Hepatocyte (in vitro differentiated cells): ENCODE measurements around the gene DDX10. TPM values are rescaled to one million over a fixed set of nuclear protein-coding genes. Genes with fewer than 3 reads are reported as not detected.

ENCODE experiments used
- DNase-seq: peaks from one replicate; pipeline ENCODE4 v3.0.0-alpha.2; 2016; ENCODE audit warnings: low spot score
- H2AFZ ChIP-seq: fragments of 200-600 bp; sonication (generic); 2 replicates; pipeline ENCODE4 v1.6.0; 2016; ENCODE audit warnings: antibody characterized with exemption, mild to moderate bottlenecking
- H3K27ac ChIP-seq: fragments of 200-600 bp; sonication (generic); 2 replicates; pipeline ENCODE4 v1.5.1; 2016; ENCODE audit warnings: mild to moderate bottlenecking
- H3K27me3 ChIP-seq: fragments of 200-600 bp; sonication (generic); 2 replicates; pipeline ENCODE4 v1.6.1; 2016
- H3K36me3 ChIP-seq: fragments of 200-600 bp; sonication (generic); replicated peaks from 2 replicates; pipeline ENCODE4 v1.5.1; 2016; ENCODE audit warnings: low read depth; ENCODE audit not compliant: insufficient read depth
- H3K4me1 ChIP-seq: fragments of 200-600 bp; sonication (generic); 2 replicates; pipeline ENCODE4 v1.5.1; 2016; ENCODE audit warnings: mild to moderate bottlenecking, moderate library complexity; ENCODE audit not compliant: insufficient read depth
- H3K4me2 ChIP-seq: fragments of 200-600 bp; sonication (generic); 2 replicates; pipeline ENCODE4 v1.6.0; 2016
- H3K4me3 ChIP-seq: fragments of 200-600 bp; sonication (generic); 2 replicates; pipeline ENCODE4 v1.5.1; 2016; ENCODE audit warnings: mild to moderate bottlenecking
- H3K79me2 ChIP-seq: fragments of 200-600 bp; sonication (generic); 2 replicates; pipeline ENCODE4 v1.6.0; 2017; ENCODE audit warnings: mild to moderate bottlenecking
- H3K9me2 ChIP-seq: fragments of 200-600 bp; sonication (generic); replicated peaks from 2 replicates; pipeline ENCODE4 v1.6.0; 2017; ENCODE audit warnings: mild to moderate bottlenecking; ENCODE audit not compliant: insufficient read depth
- H3K9me3 ChIP-seq: fragments of 200-600 bp; sonication (generic); 2 replicates; pipeline ENCODE4 v1.5.1; 2016; ENCODE audit warnings: low read depth, mild to moderate bottlenecking
- H4K20me1 ChIP-seq: fragments of 200-600 bp; sonication (generic); 2 replicates; pipeline ENCODE4 v1.6.0; 2016; ENCODE audit warnings: mild to moderate bottlenecking; ENCODE audit not compliant: insufficient read depth, poor library complexity, severe bottlenecking
- EZH2 ChIP-seq: fragments of 200-600 bp; sonication (generic); IDR thresholded peaks from 2 replicates; pipeline ENCODE4 v1.6.1; 2016; ENCODE audit warnings: antibody characterized with exemption, mild to moderate bottlenecking, borderline replicate concordance
- EZH2phosphoT487 ChIP-seq: fragments of 200-600 bp; sonication (generic); IDR thresholded peaks from one replicate; pipeline ENCODE4 v1.6.1; 2018; ENCODE audit warnings: antibody characterized with exemption, mild to moderate bottlenecking, low read depth, moderate library complexity; ENCODE audit not compliant: unreplicated experiment, severe bottlenecking
- WGBS: methylation state at CpG from one replicate; pipeline ENCODE4 v1.1.6; 2016; ENCODE audit warnings: low lambda C conversion rate; ENCODE audit errors: missing lambda C conversion rate; 5-methylcytosine and 5-hydroxymethylcytosine counted together
- polyA plus RNA-seq: library from polyadenylated mRNA; unstranded; fragments of >200 nt; fragmentation: Nextera tagmentation; extraction: Ambion mirVana; gene quantifications from 2 replicates; pipeline ENCODE4 v1.2.1, GENCODE V29; 2016
- total RNA-seq: library from RNA; depleted of rRNA; stranded (reverse); fragments of >200 nt; gene quantifications from 2 replicates; pipeline ENCODE4 v1.2.3, GENCODE V29; 2014
- TF ChIP-seq, protein P1 (sequence below): fragments of 200-600 bp; sonication (generic); IDR thresholded peaks from 2 replicates; pipeline ENCODE4 v1.5.1; 2016; ENCODE audit warnings: antibody characterized with exemption, mild to moderate bottlenecking; ENCODE audit not compliant: poor library complexity

The DDX10 gene
- total and polyA plus RNA-seq, 2 experiments from 2014 or later: 9.6 to 13.9 TPM

DNA sequence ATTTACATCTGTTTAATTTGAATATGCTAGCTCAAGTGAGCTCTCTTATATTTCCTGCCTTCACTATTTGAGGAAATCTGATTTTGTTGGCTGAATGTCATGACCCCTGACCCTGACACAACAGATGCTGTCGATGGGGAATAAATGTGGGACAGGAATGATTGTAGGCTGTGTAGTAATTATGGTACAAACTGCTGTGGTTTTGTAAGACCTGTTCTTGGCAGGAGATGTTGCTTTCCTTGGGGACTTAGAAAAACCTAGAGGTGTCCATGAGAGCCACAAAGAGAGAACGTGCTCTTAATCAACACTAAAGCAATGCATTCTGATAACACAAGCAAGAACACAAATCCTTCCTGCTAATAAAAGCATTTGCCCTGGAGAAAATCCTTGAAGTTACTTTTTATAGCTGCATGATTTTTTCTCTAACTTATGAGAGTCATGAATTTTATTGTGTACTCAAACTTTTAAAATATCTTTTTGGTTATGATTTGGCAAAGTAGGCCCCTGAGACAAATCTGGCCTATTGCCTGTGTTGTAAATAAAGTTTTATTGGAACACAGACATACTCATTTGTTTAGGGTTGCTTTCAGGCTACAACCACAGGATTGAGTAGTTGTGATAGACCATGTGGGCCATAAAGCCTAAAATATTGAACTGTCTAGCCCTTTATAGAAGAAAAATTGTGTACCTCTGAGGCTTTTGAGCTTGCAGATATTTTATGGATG is 90.2 kb downstream of the DDX10 start:
- Histone ChIP-seq H3K9me3 (no peaks in the 10 kb centered on the region), H3K79me2 (peaks cover 7% of the 10 kb centered on the region), H3K9me2 (no peaks in the 10 kb centered on the region), H3K4me2 (no peak overlapping the region), H3K4me3 (no peak overlapping the region), H2AFZ (no peak overlapping the region), H3K27me3 (no peaks in the 10 kb centered on the region), H3K4me1 (peaks cover 4% of the 10 kb centered on the region), H3K27ac (no peak overlapping the region), H4K20me1 (no peaks in the 10 kb centered on the region), H3K36me3 (no peaks in the 10 kb centered on the region)
- 30% methylated on average over 2 of the region's 2 CpGs for WGBS
- TF ChIP-seq, protein P1, sequence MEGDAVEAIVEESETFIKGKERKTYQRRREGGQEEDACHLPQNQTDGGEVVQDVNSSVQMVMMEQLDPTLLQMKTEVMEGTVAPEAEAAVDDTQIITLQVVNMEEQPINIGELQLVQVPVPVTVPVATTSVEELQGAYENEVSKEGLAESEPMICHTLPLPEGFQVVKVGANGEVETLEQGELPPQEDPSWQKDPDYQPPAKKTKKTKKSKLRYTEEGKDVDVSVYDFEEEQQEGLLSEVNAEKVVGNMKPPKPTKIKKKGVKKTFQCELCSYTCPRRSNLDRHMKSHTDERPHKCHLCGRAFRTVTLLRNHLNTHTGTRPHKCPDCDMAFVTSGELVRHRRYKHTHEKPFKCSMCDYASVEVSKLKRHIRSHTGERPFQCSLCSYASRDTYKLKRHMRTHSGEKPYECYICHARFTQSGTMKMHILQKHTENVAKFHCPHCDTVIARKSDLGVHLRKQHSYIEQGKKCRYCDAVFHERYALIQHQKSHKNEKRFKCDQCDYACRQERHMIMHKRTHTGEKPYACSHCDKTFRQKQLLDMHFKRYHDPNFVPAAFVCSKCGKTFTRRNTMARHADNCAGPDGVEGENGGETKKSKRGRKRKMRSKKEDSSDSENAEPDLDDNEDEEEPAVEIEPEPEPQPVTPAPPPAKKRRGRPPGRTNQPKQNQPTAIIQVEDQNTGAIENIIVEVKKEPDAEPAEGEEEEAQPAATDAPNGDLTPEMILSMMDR: no peak
- TF ChIP-seq EZH2phosphoT487: no peak
- TF ChIP-seq EZH2: no peak
- DNase-seq: no peak

DNA sequence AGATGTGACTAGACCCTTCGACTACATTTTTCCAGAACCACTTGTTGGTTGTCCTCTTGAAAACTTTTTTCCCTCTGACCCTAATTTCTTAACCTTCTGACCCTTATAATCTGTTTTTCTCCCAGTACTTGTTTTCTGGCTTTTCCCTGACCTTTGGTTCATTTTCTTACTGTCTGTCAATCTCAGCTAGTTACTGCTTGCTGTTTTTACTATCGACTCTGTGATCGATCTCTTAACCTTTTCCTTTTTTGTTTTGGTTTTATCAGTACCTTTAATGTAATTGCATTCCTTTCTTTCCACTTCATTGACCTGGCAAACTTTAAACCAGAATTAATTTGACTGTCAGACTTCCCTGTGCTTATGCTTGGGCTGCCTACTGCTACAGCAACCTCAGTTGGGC is 92.8 kb downstream of the DDX10 start:
- H3K79me2 ChIP-seq: peaks cover 7% of the 10 kb centered on the region
- H2AFZ ChIP-seq: no peak overlapping the region
- no peaks in the 10 kb centered on the region for H3K9me2 ChIP-seq
- H3K36me3 ChIP-seq: no peaks in the 10 kb centered on the region
- H4K20me1 ChIP-seq: no peaks in the 10 kb centered on the region
- H3K27me3 ChIP-seq: no peaks in the 10 kb centered on the region
- 56% methylated on average over 3 of the region's 3 CpGs for WGBS
- no peaks in the 10 kb centered on the region for H3K9me3 ChIP-seq
- DNase-seq: no peak
- H3K4me2 ChIP-seq: no peak overlapping the region
- no peak overlapping the region for H3K27ac ChIP-seq
- no peak overlapping the region for H3K4me3 ChIP-seq
- TF ChIP-seq EZH2phosphoT487 (no peak), EZH2 (no peak)
- TF ChIP-seq, protein P1: no peak
- no peaks in the 10 kb centered on the region for H3K4me1 ChIP-seq

DNA sequence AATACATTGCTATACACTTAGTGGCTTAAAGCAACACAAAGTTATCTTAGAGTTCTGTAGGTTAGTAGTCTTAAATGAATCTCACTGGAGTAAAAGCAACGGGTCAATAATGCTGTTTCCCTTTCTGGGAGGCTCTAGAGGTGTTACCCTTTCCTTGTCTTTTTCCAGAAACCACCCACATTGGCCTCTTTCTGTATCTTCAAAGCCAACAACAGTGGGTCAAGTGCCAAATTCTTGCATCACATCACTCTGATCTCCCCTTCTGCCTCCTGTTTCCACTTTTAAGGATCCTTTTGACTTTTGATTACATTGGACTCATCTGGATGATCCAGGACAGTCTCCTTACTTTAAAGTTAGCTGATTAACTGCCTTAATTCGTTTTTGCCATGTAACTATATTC is 93.6 kb downstream of the DDX10 start:
- Histone ChIP-seq H3K4me2 (no peak overlapping the region), H3K27me3 (no peaks in the 10 kb centered on the region), H3K79me2 (peaks cover 7% of the 10 kb centered on the region), H4K20me1 (no peaks in the 10 kb centered on the region), H3K4me1 (no peaks in the 10 kb centered on the region), H3K4me3 (no peak overlapping the region), H3K9me3 (no peaks in the 10 kb centered on the region), H2AFZ (no peak overlapping the region), H3K36me3 (no peaks in the 10 kb centered on the region), H3K27ac (no peak overlapping the region), H3K9me2 (no peaks in the 10 kb centered on the region)
- TF ChIP-seq EZH2phosphoT487 (no peak), EZH2 (no peak)
- TF ChIP-seq, protein P1: no peak
- 64% methylated on average over 2 of the region's 2 CpGs for WGBS
- no peak for DNase-seq
